ENCODE measurements around the gene GUCD1. TPM values are rescaled to one million over a fixed set of nuclear protein-coding genes. Genes with fewer than 3 reads are reported as not detected.

GUCD1 gene
- total and polyA plus RNA-seq, 2 of the 13 experiments (the other 11 are each of a cell fraction or from before 2014, with no cell fraction given), result 128 to 245 TPM

- TF ChIP-seq RNF219 (CRISPR knock-in tag; IDR thresholded peaks at IDR 0.05), result no peak; the same call in 1 of the 2 replicates
- no peak for TF ChIP-seq ZNF414 (CRISPR knock-in tag; IDR thresholded peaks at IDR 0.05)
- TF ChIP-seq ZNF605 (CRISPR knock-in tag; IDR thresholded peaks at IDR 0.05), result no peak
- TF ChIP-seq IRX3 (CRISPR knock-in tag; IDR thresholded peaks at IDR 0.05; ENCODE audit: borderline replicate concordance, low read depth), result peak; percentile 72; the same call in 1 of the 2 replicates
- TF ChIP-seq ZMYM4 (CRISPR knock-in tag; IDR thresholded peaks at IDR 0.05), result peak; percentile 47; the same call in 1 of the 2 replicates
- no peak for TF ChIP-seq ZNF839 (CRISPR knock-in tag; IDR thresholded peaks at IDR 0.05; ENCODE audit: borderline replicate concordance)
- TF ChIP-seq ZNF251 (CRISPR knock-in tag; IDR thresholded peaks at IDR 0.05), result no peak
- no peak for TF ChIP-seq ZNF614 (CRISPR knock-in tag; IDR thresholded peaks at IDR 0.05; ENCODE audit: borderline replicate concordance)
- TF ChIP-seq PHF8 (CRISPR knock-in tag; IDR thresholded peaks at IDR 0.05), result peak; percentile 66
- peak; percentile 24; the same call in 1 of the 2 replicates for TF ChIP-seq ZNF644 (CRISPR knock-in tag; IDR thresholded peaks at IDR 0.05; ENCODE audit: low read depth)
- peak; percentile 71; the same call in 1 of the 2 replicates for TF ChIP-seq HBP1 (CRISPR knock-in tag; IDR thresholded peaks at IDR 0.05; ENCODE audit: low read depth)
- TF ChIP-seq ARID3A (IDR thresholded peaks at IDR 0.05; ENCODE audit: low read depth, low read length), result no peak
- TF ChIP-seq FOXJ3 (CRISPR knock-in tag; IDR thresholded peaks at IDR 0.05; ENCODE audit: borderline replicate concordance), result no peak
- TF ChIP-seq THAP9 (CRISPR knock-in tag; IDR thresholded peaks at IDR 0.05; ENCODE audit: borderline replicate concordance), result peak; percentile 43; the same call in 1 of the 2 replicates
- TF ChIP-seq E2F1 (CRISPR knock-in tag; IDR thresholded peaks at IDR 0.05), result 0 out of 2 replicates have a peak, but pooled peaks have one; percentile 26
- TF ChIP-seq ZNF317 (CRISPR knock-in tag; IDR thresholded peaks at IDR 0.05), result no peak
- TF ChIP-seq ZSCAN30 (CRISPR knock-in tag; IDR thresholded peaks at IDR 0.05), result 0 out of 2 replicates have a peak, but pooled peaks have one; percentile 38
- TF ChIP-seq ZNF136 (CRISPR knock-in tag; IDR thresholded peaks at IDR 0.05; ENCODE audit: low read depth), result no peak
Measured at GRCh38 chr22:24592851-24593558, 38.1 kb upstream of the GUCD1 start, which contains the start of gene LRRC75B (continued).
